Stimulated activated effector memory CD8-positive, alpha-beta T cell treated with anti-CD3 and anti-CD28 coated beads, Interleukin-12 subunit alpha, Interleukin-12 subunit beta, amount 100 ng/mL, for 72 hours (primary cell): ENCODE results near the gene GSTM4.

Source experiments
- ATAC-seq: fragments of 150-1000 bp; cut with Tn5 transposase; 2 replicates; pipeline ENCODE4 v1.10.0; 2021
- DNase-seq, 2 donors: peaks; one replicate each; pipeline ENCODE4 v3.0.0; 2021 to 2022; ENCODE audit warnings: low spot score in 2 of 2
- H3K27ac Mint-ChIP-seq: one replicate; pipeline ENCODE4 v1.8.0; 2022; ENCODE audit warnings: mild to moderate bottlenecking, mixed read lengths
- H3K36me3 Mint-ChIP-seq: one replicate; pipeline ENCODE4 v1.8.0; 2022; ENCODE audit warnings: mild to moderate bottlenecking, mixed read lengths
- H3K4me1 Mint-ChIP-seq: one replicate; pipeline ENCODE4 v1.8.0; 2022; ENCODE audit warnings: mixed read lengths
- H3K4me3 Mint-ChIP-seq: one replicate; pipeline ENCODE4 v1.8.0; 2022; ENCODE audit warnings: mild to moderate bottlenecking, mixed read lengths
- H3K9me3 Mint-ChIP-seq: one replicate; pipeline ENCODE4 v1.8.0; 2022; ENCODE audit warnings: mixed read lengths

GSTM4 gene

DNA sequence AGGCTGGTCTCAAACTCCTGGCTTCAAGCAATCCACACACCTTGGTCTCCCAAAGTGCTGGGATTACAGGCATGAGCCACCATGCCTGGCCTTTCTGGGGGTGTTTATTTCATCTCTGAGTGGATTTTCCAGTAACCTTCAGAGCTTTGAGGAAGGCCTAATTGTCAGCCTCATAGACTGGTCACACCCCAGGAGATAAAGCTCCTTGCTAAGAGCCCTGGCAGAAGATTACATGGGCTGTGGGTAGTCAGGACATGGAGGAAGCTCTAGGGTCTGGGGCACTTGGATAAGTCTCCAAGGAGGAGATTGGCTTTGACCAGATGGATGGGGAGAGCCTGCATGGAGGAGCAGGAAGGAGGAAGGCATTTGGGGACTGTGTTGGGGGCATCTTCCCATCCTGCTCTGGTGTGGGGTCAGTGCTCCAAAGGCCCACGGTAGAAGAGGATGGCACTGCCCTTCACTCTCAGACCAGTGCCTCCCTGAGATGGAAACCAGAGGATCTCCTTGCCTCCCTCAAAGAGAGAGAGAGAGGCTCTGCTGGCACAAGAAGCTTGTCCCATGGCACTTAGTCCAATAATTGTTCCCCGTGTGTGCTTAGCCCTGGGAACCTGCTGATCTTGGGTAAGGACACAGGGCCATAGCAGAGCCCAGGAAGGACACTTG is 14.7 kb upstream of the GSTM4 start:
- H3K9me3 Mint-ChIP-seq, result no peaks in the 10 kb centered on the region
- H3K36me3 Mint-ChIP-seq, result peaks cover 5% of the 10 kb centered on the region
- ATAC-seq (no peak), DNase-seq (peak in 1 of 2 donors; percentile 40)
- peaks cover 7% of the 10 kb centered on the region for H3K4me1 Mint-ChIP-seq
- H3K27ac Mint-ChIP-seq, result no peak overlapping the region
- H3K4me3 Mint-ChIP-seq, result no peak overlapping the region

DNA sequence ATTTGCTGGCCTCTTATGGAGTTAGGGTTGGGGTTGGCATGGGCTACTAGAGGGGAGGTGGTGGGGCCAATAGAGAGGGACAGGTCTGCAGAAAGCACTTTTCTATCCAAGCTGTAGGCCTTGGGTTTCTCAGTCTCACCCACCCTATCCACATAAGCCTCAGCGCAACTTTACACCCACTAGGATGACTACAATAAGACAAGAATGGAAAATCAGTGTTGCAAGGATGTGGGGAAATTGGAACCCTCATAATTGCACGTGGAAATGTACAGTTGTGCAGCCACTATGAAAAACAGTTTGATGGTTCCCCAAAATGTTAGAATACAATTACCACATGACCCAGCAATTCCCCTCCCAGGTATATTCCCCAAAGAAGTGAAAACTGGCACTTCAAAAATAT is 14.0 kb upstream of the GSTM4 start:
- no peak overlapping the region for H3K4me3 Mint-ChIP-seq
- no peak for ATAC-seq
- peaks cover 7% of the 10 kb centered on the region for H3K4me1 Mint-ChIP-seq
- no peak overlapping the region for H3K27ac Mint-ChIP-seq
- DNase-seq, result no peak
- no peaks in the 10 kb centered on the region for H3K9me3 Mint-ChIP-seq
- peaks cover 5% of the 10 kb centered on the region for H3K36me3 Mint-ChIP-seq

DNA sequence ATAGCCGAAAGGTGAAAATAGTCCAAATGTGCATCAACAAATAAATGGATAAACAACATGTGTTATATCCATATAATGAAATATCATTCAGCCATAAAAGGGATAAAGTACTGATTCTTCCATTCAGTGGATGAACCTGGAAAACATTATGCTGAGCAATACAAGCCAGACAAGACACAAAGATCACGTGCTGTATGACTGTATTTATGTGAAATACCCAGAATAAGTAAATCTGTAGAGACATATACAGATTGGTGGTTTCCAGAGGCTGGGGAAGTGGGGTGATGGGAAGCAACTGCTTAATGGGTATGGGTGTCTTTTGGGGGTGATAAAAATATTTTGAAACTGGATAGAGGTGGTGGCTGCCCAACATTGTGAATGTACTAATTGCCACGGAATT is 13.3 kb upstream of the GSTM4 start:
- Mint-ChIP-seq H3K27ac (no peak overlapping the region), H3K9me3 (no peaks in the 10 kb centered on the region), H3K4me3 (no peak overlapping the region), H3K4me1 (peaks cover 7% of the 10 kb centered on the region), H3K36me3 (peaks cover 5% of the 10 kb centered on the region)
- ATAC-seq, result no peak
- DNase-seq, result peak in 1 of 2 donors; percentile 12

DNA sequence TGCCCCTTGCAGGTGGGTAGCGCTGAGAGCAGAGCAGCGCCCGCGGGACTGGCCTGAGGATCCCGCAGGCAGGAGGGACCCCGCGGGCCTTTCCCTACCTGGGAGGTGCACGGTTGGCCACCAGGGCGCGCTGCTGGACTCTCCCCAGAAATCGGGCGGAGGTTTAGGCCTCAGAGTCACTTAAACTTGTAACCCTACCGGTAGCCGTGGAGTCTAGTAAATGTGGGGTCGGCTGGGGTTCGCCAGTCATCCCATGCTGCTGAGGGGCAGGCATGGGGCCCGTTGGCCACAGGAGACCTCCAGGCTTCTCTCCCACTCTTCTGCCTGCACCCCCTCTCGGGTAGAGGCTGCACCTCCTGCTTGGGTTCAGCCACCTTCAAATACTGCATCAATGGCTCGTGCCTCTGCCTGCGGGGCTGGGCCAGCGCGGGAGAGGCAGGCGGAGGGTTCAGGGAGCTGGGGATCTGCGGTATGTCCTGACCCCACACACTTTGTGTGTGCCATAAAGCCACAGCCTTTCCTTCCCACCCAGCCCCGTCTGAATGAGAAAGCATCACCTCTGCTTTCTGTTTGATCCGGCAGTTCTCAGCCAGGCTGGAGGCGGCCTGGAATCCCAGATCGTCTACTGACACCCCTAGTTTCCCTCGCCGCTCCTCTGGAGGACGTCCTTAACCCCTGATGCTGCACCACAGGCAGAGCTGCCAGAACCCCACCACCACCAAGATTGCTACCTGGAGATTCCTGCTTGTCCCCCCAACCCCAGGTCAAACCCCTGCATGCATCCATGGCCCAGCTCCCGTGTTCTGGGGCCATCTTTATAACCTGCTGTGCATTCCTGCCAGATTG is 12.3 kb upstream of the GSTM4 start:
- Mint-ChIP-seq H3K4me1 (peaks cover 7% of the 10 kb centered on the region), H3K4me3 (no peak overlapping the region), H3K9me3 (no peaks in the 10 kb centered on the region), H3K27ac (peak overlapping the region; percentile 23), H3K36me3 (peaks cover 5% of the 10 kb centered on the region)
- ATAC-seq, result peak; percentile 96
- DNase-seq, result peak; percentile 91 to 95

DNA sequence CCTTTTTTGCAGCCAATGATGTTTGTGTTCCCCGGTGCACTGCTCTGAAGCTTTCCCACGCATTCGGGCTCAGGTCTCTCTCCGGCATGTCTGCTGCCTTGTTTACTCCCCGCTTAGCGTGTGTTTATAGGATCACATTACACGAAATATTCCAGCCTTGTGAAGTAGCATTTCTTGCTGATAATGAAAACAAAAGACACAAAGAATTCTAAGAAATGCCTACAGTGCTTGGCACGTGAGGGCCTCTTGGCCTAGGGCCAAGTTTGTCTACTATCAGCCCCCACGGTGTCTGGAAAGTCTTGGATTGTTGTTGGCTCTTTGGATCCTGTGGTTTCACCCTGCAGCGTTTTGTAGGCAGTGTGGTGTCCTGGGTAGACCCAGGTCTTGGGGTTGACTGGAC is 11.2 kb upstream of the GSTM4 start:
- DNase-seq (no peak), ATAC-seq (no peak)
- peaks cover 7% of the 10 kb centered on the region for H3K4me1 Mint-ChIP-seq
- no peaks in the 10 kb centered on the region for H3K9me3 Mint-ChIP-seq
- peak overlapping the region; percentile 40 for H3K27ac Mint-ChIP-seq
- H3K4me3 Mint-ChIP-seq, result no peak overlapping the region
- H3K36me3 Mint-ChIP-seq, result peaks cover 5% of the 10 kb centered on the region

DNA sequence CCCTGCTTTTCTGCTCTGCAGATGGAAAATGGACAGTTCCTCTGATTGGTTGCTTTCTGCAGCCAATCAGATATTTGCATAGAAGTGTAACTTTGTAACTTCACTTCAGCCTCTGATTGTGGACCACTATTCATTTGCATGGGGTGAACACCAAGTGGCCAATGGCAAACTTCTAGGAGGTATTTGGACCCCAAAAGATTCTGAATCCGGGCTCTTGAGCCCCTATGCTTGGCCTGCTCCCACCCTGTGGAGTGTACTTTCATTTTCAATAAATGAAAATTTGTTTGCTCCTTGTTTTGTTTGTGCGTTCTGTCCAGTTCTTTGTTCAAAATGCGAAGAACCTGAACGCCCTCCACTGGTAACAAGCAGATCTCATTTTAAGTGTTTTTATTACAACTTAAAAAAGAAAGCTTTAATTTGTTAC is 6.4 kb upstream of the GSTM4 start:
- no peak overlapping the region for H3K27ac Mint-ChIP-seq
- no peaks in the 10 kb centered on the region for H3K36me3 Mint-ChIP-seq
- no peak for ATAC-seq
- DNase-seq, result peak in 1 of 2 donors; percentile 40
- H3K9me3 Mint-ChIP-seq, result no peaks in the 10 kb centered on the region
- no peak overlapping the region for H3K4me3 Mint-ChIP-seq
- no peaks in the 10 kb centered on the region for H3K4me1 Mint-ChIP-seq

DNA sequence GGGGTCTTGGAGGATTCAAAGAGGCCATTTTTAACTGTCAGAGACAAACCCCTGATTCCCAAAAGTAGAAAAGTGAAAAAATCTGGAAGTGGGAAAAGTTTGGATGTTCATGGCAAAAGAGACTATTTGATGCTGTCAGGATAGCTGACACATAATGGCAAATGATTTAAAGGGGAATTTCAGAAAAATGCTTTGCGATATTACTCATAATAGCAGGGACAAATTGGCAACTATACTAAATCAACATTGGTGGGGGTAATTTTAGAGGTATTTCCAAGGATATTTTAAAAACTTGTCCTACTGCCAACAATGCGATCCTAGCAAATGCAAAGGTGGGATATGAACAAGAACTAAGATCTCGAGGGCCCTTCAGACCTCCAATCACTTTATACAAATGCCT is 5.3 kb upstream of the GSTM4 start:
- H3K4me3 Mint-ChIP-seq, result no peak overlapping the region
- H3K4me1 Mint-ChIP-seq, result peaks cover 9% of the 10 kb centered on the region
- ATAC-seq (no peak), DNase-seq (peak in 1 of 2 donors; percentile 8)
- no peak overlapping the region for H3K27ac Mint-ChIP-seq
- H3K9me3 Mint-ChIP-seq, result no peaks in the 10 kb centered on the region
- no peaks in the 10 kb centered on the region for H3K36me3 Mint-ChIP-seq

DNA sequence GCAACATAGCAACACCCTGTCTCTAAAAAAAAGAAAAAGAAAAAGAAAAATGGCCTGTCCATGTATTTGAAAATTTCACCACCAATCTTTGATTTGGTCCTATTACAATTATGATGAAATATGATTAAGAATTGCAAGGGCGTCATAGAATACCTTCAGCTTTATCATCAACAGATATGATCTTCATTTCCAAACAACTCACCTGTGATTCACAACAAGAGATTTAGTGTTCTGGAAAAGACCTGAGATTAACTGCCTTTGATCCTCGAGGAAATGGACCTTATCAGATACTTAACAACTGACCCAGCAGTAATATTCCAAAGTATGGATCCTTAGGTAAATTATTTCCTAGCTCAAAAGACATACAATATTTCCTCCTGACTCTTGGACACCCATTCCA is 3.5 kb upstream of the GSTM4 start:
- peaks cover 20% of the 10 kb centered on the region for H3K4me1 Mint-ChIP-seq
- H3K36me3 Mint-ChIP-seq, result no peaks in the 10 kb centered on the region
- no peaks in the 10 kb centered on the region for H3K9me3 Mint-ChIP-seq
- no peak overlapping the region for H3K4me3 Mint-ChIP-seq
- H3K27ac Mint-ChIP-seq, result no peak overlapping the region
- no peak for DNase-seq
- ATAC-seq, result no peak

DNA sequence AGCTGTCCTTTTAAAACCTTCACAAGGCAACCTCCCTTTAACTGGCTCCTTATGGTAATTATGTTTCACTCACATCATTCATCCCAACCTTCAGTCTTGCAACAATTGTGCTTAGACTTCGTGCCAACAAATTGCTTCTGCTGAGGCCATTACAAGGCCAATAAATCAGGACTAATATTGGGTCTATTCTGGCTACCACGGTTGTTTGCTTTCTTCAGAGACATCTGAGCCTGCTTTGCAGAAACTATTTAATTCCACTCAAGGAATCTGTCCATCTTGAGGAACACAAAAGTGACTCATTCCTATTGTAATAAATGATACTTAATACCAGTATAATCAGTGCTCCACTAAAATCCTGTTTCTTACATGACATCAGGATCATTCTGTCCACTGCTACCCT is 2.6 kb upstream of the GSTM4 start:
- no peaks in the 10 kb centered on the region for H3K9me3 Mint-ChIP-seq
- H3K36me3 Mint-ChIP-seq, result no peaks in the 10 kb centered on the region
- ATAC-seq, result no peak
- peaks cover 20% of the 10 kb centered on the region for H3K4me1 Mint-ChIP-seq
- no peak for DNase-seq
- H3K27ac Mint-ChIP-seq, result no peak overlapping the region
- no peak overlapping the region for H3K4me3 Mint-ChIP-seq

DNA sequence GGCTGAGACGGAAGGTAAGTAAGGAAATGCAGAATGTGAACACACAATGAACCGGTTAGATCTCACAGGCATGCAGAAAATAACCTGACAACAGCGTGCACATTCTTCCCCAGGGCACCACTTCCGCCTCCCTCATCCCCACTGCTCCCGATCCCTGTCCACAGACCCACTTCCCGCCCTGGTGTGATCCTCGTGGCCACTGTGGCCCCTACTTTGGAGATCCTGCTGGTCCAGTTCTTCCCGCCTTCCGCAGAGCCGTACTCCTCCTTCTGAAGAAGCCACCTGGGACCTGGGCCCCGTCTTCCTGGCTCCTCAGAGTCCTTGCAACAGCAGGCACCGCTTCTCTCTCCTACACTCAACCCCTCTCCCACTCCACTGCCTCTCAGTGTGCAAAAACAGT is 1.4 kb upstream of the GSTM4 start:
- H3K4me1 Mint-ChIP-seq, result peaks cover 20% of the 10 kb centered on the region
- no peak overlapping the region for H3K27ac Mint-ChIP-seq
- DNase-seq, result no peak
- H3K4me3 Mint-ChIP-seq, result no peak overlapping the region
- no peaks in the 10 kb centered on the region for H3K36me3 Mint-ChIP-seq
- ATAC-seq, result no peak
- no peaks in the 10 kb centered on the region for H3K9me3 Mint-ChIP-seq

DNA sequence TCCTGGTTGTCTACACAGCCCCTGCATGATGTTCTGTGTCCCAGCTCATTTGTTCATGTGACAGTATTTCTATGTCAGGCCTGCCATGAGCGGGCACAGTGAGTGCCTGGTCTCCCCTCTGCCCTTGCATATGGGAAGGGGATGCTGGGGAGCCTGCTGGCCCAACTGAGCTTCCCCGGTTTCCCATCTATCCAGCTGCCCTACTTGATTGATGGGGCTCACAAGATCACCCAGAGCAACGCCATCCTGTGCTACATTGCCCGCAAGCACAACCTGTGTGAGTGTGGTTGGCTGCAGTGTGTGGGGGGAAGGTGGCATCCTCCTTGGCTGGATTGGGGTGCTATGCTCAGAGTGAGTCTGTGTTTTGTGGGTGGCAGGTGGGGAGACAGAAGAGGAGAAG is 1.5 kb downstream of the GSTM4 start:
- peak in 1 of 2 donors; percentile 41 for DNase-seq
- Mint-ChIP-seq H3K4me1 (peaks cover 20% of the 10 kb centered on the region), H3K27ac (no peak overlapping the region), H3K36me3 (no peaks in the 10 kb centered on the region), H3K9me3 (no peaks in the 10 kb centered on the region), H3K4me3 (peak overlapping the region; percentile 91)
- ATAC-seq, result no peak

DNA sequence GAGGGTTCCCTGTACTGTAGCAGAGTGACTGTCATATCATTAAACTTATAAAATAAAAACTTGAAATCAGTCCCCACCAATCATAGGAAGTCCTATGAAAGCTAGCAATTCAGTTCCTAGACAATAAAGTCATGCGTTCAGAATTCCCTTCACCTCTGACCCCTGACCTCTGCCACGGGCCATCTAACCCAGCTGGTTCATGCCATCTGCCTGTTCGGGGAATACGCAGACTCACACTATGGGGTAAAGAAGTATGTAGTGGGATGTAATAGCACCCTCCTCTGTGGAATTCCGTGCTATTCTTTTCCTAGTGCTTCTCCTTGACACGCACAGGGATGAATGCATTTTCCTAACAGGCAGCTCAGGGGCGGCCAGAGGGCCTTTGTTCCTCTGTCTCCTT is 2.1 kb downstream of the GSTM4 start:
- no peak for ATAC-seq
- no peak overlapping the region for H3K4me3 Mint-ChIP-seq
- no peak overlapping the region for H3K27ac Mint-ChIP-seq
- DNase-seq, result peak in 1 of 2 donors; percentile 33
- H3K36me3 Mint-ChIP-seq, result no peaks in the 10 kb centered on the region
- H3K4me1 Mint-ChIP-seq, result peaks cover 20% of the 10 kb centered on the region
- H3K9me3 Mint-ChIP-seq, result no peaks in the 10 kb centered on the region

DNA sequence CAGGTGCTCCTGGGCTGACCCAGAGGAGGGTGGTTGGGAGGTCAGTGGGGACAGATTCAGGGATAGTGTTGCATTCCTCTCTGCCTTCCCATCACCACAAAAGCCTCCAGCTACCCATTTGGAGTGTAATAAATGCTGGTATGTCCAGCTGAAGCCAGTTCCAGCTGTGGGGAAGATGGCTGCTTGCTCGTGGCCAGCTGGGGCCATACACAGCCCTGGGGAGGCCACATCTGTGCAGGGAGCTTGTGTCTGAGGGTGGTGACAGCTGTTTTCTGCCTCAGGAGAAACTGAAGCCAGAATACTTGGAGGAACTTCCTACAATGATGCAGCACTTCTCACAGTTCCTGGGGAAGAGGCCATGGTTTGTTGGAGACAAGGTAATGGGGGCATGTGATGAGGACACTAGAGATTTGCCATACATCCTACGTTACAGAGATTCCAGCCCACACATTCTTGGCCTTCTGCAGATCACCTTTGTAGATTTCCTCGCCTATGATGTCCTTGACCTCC is 2.7 kb downstream of the GSTM4 start:
- Mint-ChIP-seq H3K27ac (no peak overlapping the region), H3K4me3 (no peak overlapping the region), H3K36me3 (no peaks in the 10 kb centered on the region), H3K4me1 (peaks cover 20% of the 10 kb centered on the region), H3K9me3 (no peaks in the 10 kb centered on the region)
- ATAC-seq, result no peak
- peak in 1 of 2 donors; percentile 38 for DNase-seq

DNA sequence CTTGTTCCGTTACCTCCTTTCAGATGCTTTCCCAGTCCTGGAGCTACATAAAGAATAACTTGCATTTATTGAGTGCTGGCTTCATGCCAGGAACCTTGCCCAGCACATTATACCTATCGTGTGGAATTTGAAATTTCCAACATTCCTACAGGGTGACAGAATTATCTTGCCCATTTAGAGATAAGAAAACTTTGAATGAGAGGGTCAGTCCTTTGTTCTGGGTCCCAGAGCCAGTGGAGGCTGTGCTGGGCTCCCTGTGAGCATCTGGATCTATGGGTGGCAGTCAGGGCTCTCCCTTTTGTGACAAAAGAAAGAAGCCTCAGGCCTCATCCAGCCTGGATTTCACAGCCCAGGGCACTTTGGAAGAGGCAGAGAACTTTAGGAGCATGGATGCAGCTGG is 3.2 kb downstream of the GSTM4 start:
- no peak for ATAC-seq
- Mint-ChIP-seq H3K4me3 (no peak overlapping the region), H3K4me1 (peaks cover 20% of the 10 kb centered on the region), H3K9me3 (no peaks in the 10 kb centered on the region), H3K27ac (no peak overlapping the region), H3K36me3 (no peaks in the 10 kb centered on the region)
- DNase-seq, result no peak

DNA sequence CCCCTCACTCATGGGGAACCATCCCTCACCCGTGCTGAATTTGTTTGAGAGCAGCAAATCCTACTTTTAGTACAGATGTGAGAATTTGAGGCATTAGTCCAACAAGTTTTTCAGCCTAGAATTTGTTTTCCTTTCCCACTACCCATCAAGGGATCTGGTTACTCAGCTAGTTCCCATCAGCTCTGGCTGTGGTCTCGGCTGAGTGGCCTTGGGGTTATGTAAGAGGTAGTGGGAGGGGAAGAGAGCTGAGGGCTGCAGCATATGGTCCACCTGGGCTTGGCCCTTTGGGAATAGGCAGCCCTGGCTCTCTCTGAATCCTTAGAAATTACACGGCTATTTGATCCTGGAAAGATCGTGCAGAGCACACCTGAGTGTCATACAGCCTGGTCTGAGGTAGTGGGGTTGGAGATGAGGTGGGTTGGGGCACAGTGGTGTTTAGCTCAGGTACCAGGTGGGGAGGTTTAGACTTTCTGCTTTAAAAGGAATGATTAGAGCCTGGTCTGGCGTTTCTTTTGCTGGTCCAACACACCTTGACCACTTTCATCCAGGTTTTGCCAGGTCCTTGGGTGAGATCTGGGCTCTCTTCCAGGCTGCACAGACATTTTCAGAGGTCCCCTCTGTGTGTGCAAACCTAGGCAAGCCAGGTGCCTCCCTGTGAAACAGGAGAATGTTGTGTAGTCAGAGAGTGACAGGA is 4.2 kb downstream of the GSTM4 start:
- Mint-ChIP-seq H3K4me3 (no peak overlapping the region), H3K9me3 (no peaks in the 10 kb centered on the region), H3K36me3 (no peaks in the 10 kb centered on the region)

More for the DNA sequence above, 4.2 kb downstream of the GSTM4 start:
- DNase-seq (peak in 1 of 2 donors; percentile 41), ATAC-seq (no peak)
- H3K27ac Mint-ChIP-seq, result peak overlapping the region; percentile 75
- H3K4me1 Mint-ChIP-seq, result peaks cover 14% of the 10 kb centered on the region
